Memory B cell (primary cell): ENCODE results near the gene RXFP3.
A peak's percentile ranks its signal among the peaks of the same experiment; 100 is the strongest.
"Not testable (repeated sequence)": the region's sequence is repeated elsewhere in the genome, so short reads cannot be mapped to it uniquely, and the experiment has no call there.

Experiments used
- ATAC-seq: fragments of 150-1000 bp; cut with Tn5 transposase; 2 replicates; pipeline ENCODE4 v1.10.0; 2021; ENCODE audit warnings: low read depth, mild to moderate bottlenecking, moderate library complexity
- DNase-seq, 2 donors: peaks; one replicate each; pipeline ENCODE4 v3.0.0; 2022; ENCODE audit warnings: low spot score in 2 of 2
- H3K27ac Mint-ChIP-seq: one replicate; pipeline ENCODE4 v1.8.0; 2022; ENCODE audit warnings: mild to moderate bottlenecking, moderate library complexity, mixed read lengths
- H3K27me3 Mint-ChIP-seq: one replicate; pipeline ENCODE4 v1.8.0; 2022; ENCODE audit warnings: mixed read lengths
- H3K36me3 Mint-ChIP-seq: one replicate; pipeline ENCODE4 v1.8.0; 2022; ENCODE audit warnings: mild to moderate bottlenecking, mixed read lengths
- H3K4me1 Mint-ChIP-seq: one replicate; pipeline ENCODE4 v1.8.0; 2022; ENCODE audit warnings: mixed read lengths
- H3K4me3 Mint-ChIP-seq: one replicate; pipeline ENCODE4 v1.8.0; 2022; ENCODE audit warnings: mild to moderate bottlenecking, moderate library complexity, mixed read lengths
- H3K9me3 Mint-ChIP-seq: one replicate; pipeline ENCODE4 v1.8.0; 2022; ENCODE audit warnings: mixed read lengths

RXFP3 gene

GRCh38 chr5:33944543-33945132 is 8.5 kb downstream of the RXFP3 start:
- Mint-ChIP-seq H3K9me3 (peaks cover 3% of the 10 kb centered on the region), H3K27ac (no peak overlapping the region), H3K36me3 (no peaks in the 10 kb centered on the region), H3K4me3 (no peak overlapping the region), H3K27me3 (peaks cover 9% of the 10 kb centered on the region), H3K4me1 (no peaks in the 10 kb centered on the region)
- DNase-seq = no peak
- ATAC-seq = no peak

- H3K36me3 Mint-ChIP-seq, H3K9me3 Mint-ChIP-seq, H3K4me3 Mint-ChIP-seq, H3K4me1 Mint-ChIP-seq, ATAC-seq, DNase-seq, H3K27ac Mint-ChIP-seq, H3K27me3 Mint-ChIP-seq: not testable (repeated sequence)
These were observed 16.0 kb downstream of the RXFP3 start for GRCh38 chr5:33952175-33952574.

DNA sequence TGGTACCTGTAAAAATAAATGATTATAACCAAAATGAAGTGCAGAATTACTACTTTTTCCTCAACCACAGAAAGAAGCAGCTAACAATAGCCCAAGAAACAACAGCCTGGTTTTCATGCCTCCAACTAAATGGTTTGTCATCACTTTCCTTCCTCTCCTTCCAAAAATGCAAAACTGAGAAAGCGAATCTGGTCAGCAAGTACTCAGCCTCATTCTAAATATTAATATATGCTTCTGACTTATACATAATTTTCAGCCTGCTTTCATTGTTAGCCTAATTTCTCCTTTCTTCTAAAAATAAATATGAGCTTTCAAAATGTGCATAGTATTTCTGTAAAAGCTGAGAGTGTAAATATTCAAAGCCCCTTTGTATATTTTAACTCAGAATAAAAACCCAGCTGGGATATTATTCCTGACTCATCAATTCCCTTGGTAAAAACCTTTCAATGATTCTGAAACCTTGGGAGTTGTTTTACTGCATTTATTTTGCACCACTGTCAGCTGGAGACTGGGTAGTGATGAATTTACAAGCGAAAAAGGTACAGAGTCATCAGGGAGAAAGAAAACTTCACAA is 21.5 kb downstream of the RXFP3 start:
- H3K27me3 Mint-ChIP-seq = peaks cover 5% of the 10 kb centered on the region
- no peaks in the 10 kb centered on the region for H3K36me3 Mint-ChIP-seq
- DNase-seq (no peak), ATAC-seq (no peak)
- H3K4me1 Mint-ChIP-seq = no peaks in the 10 kb centered on the region
- H3K27ac Mint-ChIP-seq = no peak overlapping the region
- H3K4me3 Mint-ChIP-seq = no peak overlapping the region
- H3K9me3 Mint-ChIP-seq = no peaks in the 10 kb centered on the region

DNA sequence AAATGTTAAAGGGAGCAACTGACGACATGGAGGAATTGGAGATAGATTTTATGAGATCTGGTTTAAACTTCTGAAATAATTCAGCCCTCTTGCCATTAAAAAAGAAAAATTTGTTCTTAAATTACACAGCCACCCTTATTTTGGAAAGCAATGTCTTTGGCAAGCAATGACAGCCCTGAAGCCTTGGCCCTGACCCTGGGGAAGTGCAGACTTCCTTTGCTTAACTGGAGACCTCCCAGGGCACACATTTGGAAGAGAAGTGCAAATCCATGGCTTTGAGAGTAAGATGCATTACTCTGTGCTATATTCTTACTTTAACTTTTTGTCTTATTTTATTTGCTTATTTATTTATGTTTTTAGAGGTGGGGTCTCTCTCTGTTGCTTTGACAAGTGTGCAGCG is 22.0 kb downstream of the RXFP3 start:
- Mint-ChIP-seq H3K27ac (no peak overlapping the region), H3K4me1 (no peaks in the 10 kb centered on the region), H3K9me3 (no peaks in the 10 kb centered on the region), H3K27me3 (peaks cover 5% of the 10 kb centered on the region), H3K36me3 (no peaks in the 10 kb centered on the region), H3K4me3 (no peak overlapping the region)
- no peak for ATAC-seq
- no peak for DNase-seq

DNA sequence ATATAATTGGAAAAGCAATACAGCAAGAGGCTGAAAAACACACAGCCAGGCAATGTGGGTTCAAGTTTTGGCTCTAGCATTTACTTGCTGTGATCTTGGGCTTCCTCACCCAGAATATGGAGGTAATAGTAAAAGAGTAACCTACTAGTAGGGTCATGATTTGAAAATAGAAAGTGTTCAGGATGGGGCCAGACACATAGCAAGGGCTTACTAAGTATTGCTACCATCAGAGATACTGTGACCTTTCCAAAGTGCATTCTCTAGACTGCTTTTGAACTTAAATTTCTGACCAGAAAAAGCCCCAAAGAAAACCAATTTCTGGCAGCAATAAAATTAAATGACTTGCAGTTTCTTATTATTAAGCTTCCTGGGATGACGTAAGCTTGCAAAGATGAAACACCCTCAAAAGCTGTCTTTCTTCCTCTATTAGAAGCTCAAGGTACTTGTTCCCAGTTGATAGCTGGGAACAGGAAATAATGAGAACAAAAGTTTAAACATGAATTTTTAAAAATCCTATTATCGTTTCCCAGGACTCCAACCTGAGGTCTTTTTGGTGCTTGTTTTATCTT is 28.0 kb downstream of the RXFP3 start:
- H3K4me1 Mint-ChIP-seq = no peaks in the 10 kb centered on the region
- H3K9me3 Mint-ChIP-seq = no peaks in the 10 kb centered on the region
- no peak overlapping the region for H3K4me3 Mint-ChIP-seq
- no peak overlapping the region for H3K27ac Mint-ChIP-seq
- DNase-seq = no peak
- H3K27me3 Mint-ChIP-seq = peaks cover 5% of the 10 kb centered on the region
- H3K36me3 Mint-ChIP-seq = no peaks in the 10 kb centered on the region
- no peak for ATAC-seq

DNA sequence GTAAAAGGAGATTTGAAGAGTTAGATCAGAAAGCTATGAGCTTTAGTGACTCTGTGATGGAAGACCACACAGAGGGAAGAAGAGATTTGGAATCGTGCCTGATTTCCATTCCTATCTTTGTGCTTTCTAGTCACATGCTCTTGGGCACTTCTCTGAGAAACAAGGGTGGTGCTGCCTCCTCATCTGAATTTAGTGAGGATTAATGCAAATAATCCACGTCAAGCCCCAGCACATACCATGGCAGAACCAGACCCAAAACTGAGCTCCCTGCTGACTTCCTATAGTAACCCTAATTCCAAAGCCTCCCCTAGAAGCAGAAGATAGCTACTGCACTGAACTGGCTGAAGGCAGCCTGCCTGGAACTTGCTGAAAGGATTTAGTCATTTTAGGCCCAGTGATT is 30.6 kb downstream of the RXFP3 start:
- H3K9me3 Mint-ChIP-seq = no peaks in the 10 kb centered on the region
- peaks cover 2% of the 10 kb centered on the region for H3K4me1 Mint-ChIP-seq
- DNase-seq = no peak
- H3K27ac Mint-ChIP-seq = no peak overlapping the region
- ATAC-seq = no peak
- H3K27me3 Mint-ChIP-seq = peaks cover 2% of the 10 kb centered on the region
- H3K4me3 Mint-ChIP-seq = no peak overlapping the region
- H3K36me3 Mint-ChIP-seq = no peaks in the 10 kb centered on the region

GRCh38 chr5:33968211-33969005 is 32.2 kb downstream of the RXFP3 start:
- Mint-ChIP-seq H3K27ac (no peak overlapping the region), H3K36me3 (no peaks in the 10 kb centered on the region), H3K4me1 (peaks cover 2% of the 10 kb centered on the region), H3K27me3 (no peaks in the 10 kb centered on the region), H3K9me3 (no peaks in the 10 kb centered on the region), H3K4me3 (no peak overlapping the region)
- no peak for ATAC-seq
- no peak for DNase-seq

- H3K27ac Mint-ChIP-seq = no peak overlapping the region
- peak; percentile 50 for ATAC-seq
These were observed 33.6 kb downstream of the RXFP3 start for GRCh38 chr5:33969572-33970452.

GRCh38 chr5:33973271-33973670 is 37.1 kb downstream of the RXFP3 start:
- Mint-ChIP-seq H3K27ac (no peak overlapping the region), H3K36me3 (no peaks in the 10 kb centered on the region), H3K9me3 (no peaks in the 10 kb centered on the region), H3K4me3 (no peak overlapping the region), H3K27me3 (peaks cover 2% of the 10 kb centered on the region), H3K4me1 (peaks cover 2% of the 10 kb centered on the region)
- ATAC-seq = no peak
- DNase-seq = no peak

More at GRCh38 chr5:33969572-33970452, 33.6 kb downstream of the RXFP3 start:
- Mint-ChIP-seq H3K36me3 (no peaks in the 10 kb centered on the region), H3K27me3 (no peaks in the 10 kb centered on the region), H3K4me1 (peaks cover 2% of the 10 kb centered on the region), H3K4me3 (no peak overlapping the region), H3K9me3 (no peaks in the 10 kb centered on the region)
- DNase-seq = no peak

- ATAC-seq (no peak), DNase-seq (no peak)
- H3K27ac Mint-ChIP-seq = no peak overlapping the region
- no peaks in the 10 kb centered on the region for H3K4me1 Mint-ChIP-seq
- no peak overlapping the region for H3K4me3 Mint-ChIP-seq
- peaks cover 2% of the 10 kb centered on the region for H3K27me3 Mint-ChIP-seq
- H3K36me3 Mint-ChIP-seq = no peaks in the 10 kb centered on the region
- H3K9me3 Mint-ChIP-seq = no peaks in the 10 kb centered on the region
These were observed 39.7 kb downstream of the RXFP3 start for GRCh38 chr5:33975852-33976251.

- no peaks in the 10 kb centered on the region for H3K9me3 Mint-ChIP-seq
- no peak for ATAC-seq
- no peaks in the 10 kb centered on the region for H3K4me1 Mint-ChIP-seq
- no peak overlapping the region for H3K4me3 Mint-ChIP-seq
- DNase-seq = no peak
- peaks cover 2% of the 10 kb centered on the region for H3K27me3 Mint-ChIP-seq
- H3K27ac Mint-ChIP-seq = no peak overlapping the region
- no peaks in the 10 kb centered on the region for H3K36me3 Mint-ChIP-seq
These were observed 40.1 kb downstream of the RXFP3 start for GRCh38 chr5:33976307-33976706.

DNA sequence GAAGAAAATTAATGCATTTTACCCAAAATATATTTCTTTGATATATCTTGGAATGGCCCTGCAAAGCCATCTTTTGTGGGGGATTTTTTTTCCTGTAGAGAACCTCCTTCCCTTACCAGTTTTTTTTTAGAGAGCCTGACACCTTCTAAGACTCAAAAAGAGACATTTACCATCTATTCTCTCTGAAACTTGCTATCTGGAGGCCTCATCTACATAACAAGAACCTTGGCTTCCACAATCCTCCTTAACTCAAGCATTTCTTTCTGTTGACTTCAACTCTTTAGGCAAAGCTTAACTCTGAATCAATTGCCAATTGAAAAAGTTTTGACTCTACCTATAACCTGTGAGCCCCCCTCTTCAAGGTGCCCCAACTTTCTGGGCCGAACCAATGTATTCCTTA is 42.1 kb downstream of the RXFP3 start:
- H3K36me3 Mint-ChIP-seq = no peaks in the 10 kb centered on the region
- ATAC-seq = no peak
- H3K4me3 Mint-ChIP-seq = no peak overlapping the region
- H3K27me3 Mint-ChIP-seq = peaks cover 2% of the 10 kb centered on the region
- no peak for DNase-seq
- no peaks in the 10 kb centered on the region for H3K9me3 Mint-ChIP-seq
- no peak overlapping the region for H3K27ac Mint-ChIP-seq
- no peaks in the 10 kb centered on the region for H3K4me1 Mint-ChIP-seq

GRCh38 chr5:33980030-33980429 is 43.8 kb downstream of the RXFP3 start:
- no peaks in the 10 kb centered on the region for H3K9me3 Mint-ChIP-seq
- H3K4me1 Mint-ChIP-seq = no peaks in the 10 kb centered on the region
- ATAC-seq = no peak
- H3K27ac Mint-ChIP-seq = no peak overlapping the region
- no peak for DNase-seq
- H3K4me3 Mint-ChIP-seq = no peak overlapping the region
- peaks cover 2% of the 10 kb centered on the region for H3K27me3 Mint-ChIP-seq
- H3K36me3 Mint-ChIP-seq = no peaks in the 10 kb centered on the region
